HG03196 (cell line): Measurements from ENCODE around the gene HBA2.
"Not testable (repeated sequence)": the region's sequence is repeated elsewhere in the genome, so short reads cannot be mapped to it uniquely, and the experiment has no call there.

Experiments used
- ATAC-seq: cut with Tn5 transposase; IDR thresholded peaks from one replicate; pipeline ENCODE4 v1.9.1; 2021; ENCODE audit not compliant: unreplicated experiment

Gene HBA2

DNA sequence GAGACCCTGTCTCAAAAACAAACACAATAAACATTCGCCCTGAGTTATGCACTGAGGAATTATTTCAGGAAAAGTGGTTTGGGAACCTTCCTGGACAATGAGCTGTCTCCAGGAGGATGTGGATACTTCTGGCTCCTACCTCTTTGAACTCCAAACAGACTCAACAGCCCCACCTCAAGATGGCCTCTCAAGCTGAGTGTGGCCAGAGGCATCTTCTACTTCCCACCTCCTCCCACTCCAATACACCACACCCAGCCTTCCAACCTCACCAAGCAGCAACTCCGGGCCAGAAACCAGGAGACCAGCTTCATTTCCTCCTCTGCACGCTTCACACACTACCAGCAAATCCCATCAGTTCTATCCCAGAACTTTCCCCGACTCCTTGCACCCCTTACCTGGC, 19.2 kb downstream of the HBA2 start:
- no peak for ATAC-seq

DNA sequence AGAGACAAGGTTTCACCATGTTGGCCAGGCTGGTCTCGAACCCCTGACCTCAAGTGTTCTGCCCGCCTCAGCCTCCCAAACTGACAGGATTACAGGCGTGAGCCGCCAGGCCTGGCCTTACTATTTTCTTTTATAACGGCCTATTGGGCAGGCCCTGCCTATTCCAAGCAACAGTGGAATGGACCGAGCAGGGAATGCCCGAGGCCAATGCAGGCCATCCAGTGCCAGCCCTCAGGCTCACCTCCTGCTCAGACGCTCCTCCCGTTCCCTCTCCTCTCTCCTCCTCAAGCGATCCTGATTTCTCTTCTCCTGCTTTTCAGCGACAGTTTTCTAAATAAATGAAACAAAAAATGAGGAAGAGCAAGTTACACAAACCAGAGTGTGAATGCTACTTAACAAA, 20.0 kb downstream of the HBA2 start:
- ATAC-seq = no peak

DNA sequence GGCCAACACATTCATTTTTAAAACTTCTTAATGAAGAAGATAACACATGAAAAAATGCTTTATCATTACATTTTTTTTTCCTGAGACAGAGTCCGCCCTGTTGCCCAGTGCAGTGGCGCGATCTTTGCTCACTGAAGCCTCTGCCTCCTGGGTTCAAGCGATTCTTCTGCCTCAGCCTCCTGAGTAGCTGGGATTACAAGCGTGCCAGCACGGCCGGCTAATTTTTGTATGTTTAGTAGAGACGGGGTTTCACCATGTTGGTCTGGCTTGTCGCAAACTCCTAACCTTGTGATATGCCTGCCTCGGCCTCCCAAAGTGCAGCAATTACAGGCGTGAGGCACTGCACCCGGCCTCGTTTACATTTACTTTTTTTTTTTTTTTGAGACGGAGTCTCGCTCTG, 20.8 kb downstream of the HBA2 start:
- no peak for ATAC-seq

DNA sequence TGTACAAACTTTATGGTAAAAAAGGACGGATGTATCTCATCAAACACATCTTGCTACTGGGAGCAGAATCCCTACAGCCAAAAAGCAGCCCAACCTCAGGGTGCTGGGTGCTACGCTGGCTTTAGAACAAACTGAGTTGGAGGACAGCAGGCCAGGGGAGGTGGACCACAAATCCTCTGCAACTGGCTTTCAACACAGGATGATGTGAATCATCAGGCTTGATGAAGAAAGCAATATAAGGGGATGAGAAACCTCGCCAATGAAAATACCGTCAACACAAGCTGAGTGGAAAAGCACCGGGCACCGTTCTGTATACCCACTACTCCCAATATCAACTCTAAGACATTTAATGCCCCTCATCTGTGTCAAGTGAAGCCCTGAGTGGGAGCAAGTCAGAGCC, 21.8 kb downstream of the HBA2 start:
- no peak for ATAC-seq

DNA sequence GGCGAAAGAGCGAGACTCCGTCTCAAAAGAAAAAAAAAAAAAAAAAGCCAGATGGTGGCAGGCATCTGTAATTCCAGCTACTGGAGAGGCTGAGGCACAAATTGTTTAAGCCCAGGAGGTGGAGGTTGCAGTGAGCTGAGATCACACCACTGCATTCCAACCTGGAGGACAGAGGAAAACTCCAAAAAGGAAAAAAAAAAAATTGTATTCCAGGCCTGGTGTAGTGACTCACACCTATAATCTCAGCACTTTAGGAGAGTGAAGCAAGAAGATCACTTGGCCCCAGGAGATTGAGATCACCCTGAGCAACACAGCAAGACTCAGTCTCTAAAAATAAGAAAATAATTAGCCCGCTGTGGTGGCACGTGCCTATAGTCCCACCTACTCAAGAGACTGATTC, 27.7 kb downstream of the HBA2 start:
- ATAC-seq = no peak

DNA sequence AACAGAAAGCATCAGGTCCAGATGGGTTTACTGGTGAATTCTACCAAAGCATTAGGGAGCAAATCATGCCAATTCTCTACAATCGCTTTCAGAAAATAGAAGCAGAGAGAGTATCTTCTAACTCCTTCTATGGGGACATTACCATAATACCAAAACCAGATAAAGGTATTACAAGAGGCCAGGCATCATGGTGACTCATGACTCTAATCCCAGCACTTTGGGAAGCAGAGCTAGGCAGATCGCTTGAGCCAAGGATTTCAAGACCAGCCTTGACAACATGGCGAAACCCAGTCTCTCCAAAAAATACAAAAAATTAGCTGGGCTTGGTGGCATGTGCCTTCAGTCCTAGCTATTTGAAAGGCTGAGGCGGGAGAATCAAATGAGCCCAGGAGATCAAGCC, 30.6 kb downstream of the HBA2 start:
- ATAC-seq = no peak

DNA sequence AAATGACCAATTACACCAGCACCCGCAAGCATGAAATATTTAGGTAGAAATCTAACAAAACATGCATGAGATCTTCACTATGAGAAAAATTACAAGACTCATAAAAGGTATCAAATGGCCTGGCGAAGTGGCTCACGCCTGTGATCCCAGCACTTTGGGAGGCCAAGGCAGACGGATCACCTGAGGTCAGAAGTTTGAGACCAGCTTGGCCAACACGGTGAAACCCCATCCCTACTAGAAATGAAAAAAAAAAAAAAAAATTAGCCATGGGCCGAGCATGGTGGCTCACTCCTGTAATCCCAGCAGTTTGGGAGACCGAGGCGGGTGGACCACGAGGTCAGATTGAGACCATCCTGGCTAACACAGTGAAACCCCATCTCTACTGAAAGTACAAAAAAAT, 31.4 kb downstream of the HBA2 start:
- ATAC-seq = not testable (repeated sequence)

DNA sequence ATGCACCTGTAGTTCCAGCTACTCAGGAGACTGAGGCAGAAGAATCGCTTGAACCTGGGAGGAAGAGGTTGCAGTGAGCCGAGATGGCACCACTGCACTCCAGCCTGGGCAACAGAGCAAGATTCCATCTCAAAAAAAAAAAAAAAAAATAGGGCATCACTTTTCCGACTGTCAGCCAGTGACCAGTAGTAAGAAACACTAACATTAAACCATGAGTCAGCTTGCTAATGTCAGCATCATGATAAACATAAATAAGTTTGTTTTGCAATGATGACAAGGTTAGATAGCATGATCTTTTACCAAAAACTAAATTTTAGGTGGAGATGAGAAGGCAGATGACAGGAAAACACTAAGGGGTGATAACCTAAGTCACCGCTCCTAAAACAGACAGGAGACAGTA, 36.7 kb downstream of the HBA2 start:
- ATAC-seq = not testable (repeated sequence)

DNA sequence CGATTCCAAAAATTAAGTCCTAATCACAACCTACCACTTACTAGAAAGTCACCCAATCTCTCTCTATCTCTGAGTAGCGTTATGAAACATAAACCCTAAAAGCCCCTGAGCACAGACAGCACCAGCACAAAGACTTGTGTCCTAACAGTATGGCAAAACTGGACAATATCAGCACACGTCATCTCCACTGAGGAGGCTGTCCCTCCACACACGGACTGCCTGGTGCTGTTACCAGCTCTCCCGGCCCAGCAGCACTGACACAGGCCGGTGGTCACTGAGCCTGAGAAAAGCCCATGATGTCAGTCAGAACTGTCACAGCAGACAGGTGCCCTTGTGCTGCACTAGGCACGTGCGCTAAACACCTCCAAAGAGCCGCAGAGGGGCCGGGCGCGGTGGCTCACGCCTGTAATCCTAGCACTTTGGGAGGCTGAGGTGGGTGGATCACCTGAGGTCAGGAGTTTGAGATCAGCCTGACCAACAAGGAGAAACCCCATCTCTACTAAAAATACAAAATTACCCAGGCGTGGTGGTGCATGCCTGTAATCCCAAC, 39.0 kb downstream of the HBA2 start:
- ATAC-seq = not testable (repeated sequence)

DNA sequence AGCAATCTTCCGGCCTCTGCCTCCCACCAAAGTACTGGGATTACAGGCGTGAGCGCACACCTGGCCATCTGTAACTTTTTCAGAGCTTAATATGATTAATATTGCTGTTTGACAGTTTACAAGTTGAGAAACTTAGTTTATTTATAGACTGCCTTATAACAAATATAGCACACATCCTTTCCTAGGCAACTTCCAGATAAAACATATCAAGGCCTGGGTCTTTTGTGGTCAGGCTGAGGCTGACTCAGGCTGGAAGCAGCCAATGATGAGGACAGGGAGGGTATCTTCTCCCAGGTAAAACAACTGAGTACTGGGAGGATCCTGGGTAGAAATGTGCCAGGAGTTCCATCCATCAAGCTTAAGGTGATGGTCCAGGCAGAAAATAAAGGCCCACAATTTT, 40.3 kb downstream of the HBA2 start:
- no peak for ATAC-seq

DNA sequence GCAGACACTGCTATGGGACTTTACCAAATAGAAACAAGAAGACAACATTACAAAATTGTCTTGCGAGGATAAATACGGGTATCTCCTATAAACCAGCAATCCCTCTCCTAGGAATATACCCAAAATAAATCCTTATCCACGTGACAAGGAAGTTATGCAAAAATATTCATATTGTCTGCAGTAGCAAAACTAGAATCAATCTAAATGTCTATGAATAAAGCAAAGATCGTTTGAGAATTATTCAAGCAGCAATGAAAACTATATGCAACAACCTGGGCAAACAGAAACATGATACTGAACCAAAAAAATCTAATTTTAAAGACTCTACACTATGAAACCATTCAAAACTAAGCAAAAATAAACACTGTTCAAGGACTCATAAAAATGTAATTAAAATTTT, 47.3 kb downstream of the HBA2 start:
- ATAC-seq = no peak
